AG10803 (cell line): ENCODE data around the gene NSUN4.
"Not testable (repeated sequence)": the region's sequence is repeated elsewhere in the genome, so short reads cannot be mapped to it uniquely, and the experiment has no call there.

ENCODE experiments used
- DNase-seq: peaks from one replicate; pipeline ENCODE4 v3.0.0; 2010; ENCODE audit warnings: low read depth
- H3K4me3 ChIP-seq: 2 replicates; pipeline ENCODE4 v1.5.1; 2011; ENCODE audit warnings: mild to moderate bottlenecking, low read length, control low read depth
- TF ChIP-seq, protein P1 (sequence below): conservative IDR thresholded peaks from 2 replicates; pipeline ENCODE4 v1.5.1; 2011; ENCODE audit warnings: mild to moderate bottlenecking, low read length, control low read depth, inconsistent platforms

The NSUN4 gene

GRCh38 chr1:46333300-46334029 is 7.1 kb upstream of the NSUN4 start:
- DNase-seq, result peak; percentile 16
- H3K4me3 ChIP-seq, result no peak overlapping the region
- TF ChIP-seq, protein P1, sequence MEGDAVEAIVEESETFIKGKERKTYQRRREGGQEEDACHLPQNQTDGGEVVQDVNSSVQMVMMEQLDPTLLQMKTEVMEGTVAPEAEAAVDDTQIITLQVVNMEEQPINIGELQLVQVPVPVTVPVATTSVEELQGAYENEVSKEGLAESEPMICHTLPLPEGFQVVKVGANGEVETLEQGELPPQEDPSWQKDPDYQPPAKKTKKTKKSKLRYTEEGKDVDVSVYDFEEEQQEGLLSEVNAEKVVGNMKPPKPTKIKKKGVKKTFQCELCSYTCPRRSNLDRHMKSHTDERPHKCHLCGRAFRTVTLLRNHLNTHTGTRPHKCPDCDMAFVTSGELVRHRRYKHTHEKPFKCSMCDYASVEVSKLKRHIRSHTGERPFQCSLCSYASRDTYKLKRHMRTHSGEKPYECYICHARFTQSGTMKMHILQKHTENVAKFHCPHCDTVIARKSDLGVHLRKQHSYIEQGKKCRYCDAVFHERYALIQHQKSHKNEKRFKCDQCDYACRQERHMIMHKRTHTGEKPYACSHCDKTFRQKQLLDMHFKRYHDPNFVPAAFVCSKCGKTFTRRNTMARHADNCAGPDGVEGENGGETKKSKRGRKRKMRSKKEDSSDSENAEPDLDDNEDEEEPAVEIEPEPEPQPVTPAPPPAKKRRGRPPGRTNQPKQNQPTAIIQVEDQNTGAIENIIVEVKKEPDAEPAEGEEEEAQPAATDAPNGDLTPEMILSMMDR, result peak; percentile 41

- no peak overlapping the region for H3K4me3 ChIP-seq
- DNase-seq, result no peak
- TF ChIP-seq, protein P1, result no peak
Observed at GRCh38 chr1:46334030-46334384, 6.6 kb upstream of the NSUN4 start.

GRCh38 chr1:46335081-46335480 is 5.5 kb upstream of the NSUN4 start:
- TF ChIP-seq, protein P1, result no peak
- no peak for DNase-seq
- H3K4me3 ChIP-seq, result no peak overlapping the region

- DNase-seq, H3K4me3 ChIP-seq: not testable (repeated sequence)
Observed at GRCh38 chr1:46337409-46337808, 3.2 kb upstream of the NSUN4 start.

DNA sequence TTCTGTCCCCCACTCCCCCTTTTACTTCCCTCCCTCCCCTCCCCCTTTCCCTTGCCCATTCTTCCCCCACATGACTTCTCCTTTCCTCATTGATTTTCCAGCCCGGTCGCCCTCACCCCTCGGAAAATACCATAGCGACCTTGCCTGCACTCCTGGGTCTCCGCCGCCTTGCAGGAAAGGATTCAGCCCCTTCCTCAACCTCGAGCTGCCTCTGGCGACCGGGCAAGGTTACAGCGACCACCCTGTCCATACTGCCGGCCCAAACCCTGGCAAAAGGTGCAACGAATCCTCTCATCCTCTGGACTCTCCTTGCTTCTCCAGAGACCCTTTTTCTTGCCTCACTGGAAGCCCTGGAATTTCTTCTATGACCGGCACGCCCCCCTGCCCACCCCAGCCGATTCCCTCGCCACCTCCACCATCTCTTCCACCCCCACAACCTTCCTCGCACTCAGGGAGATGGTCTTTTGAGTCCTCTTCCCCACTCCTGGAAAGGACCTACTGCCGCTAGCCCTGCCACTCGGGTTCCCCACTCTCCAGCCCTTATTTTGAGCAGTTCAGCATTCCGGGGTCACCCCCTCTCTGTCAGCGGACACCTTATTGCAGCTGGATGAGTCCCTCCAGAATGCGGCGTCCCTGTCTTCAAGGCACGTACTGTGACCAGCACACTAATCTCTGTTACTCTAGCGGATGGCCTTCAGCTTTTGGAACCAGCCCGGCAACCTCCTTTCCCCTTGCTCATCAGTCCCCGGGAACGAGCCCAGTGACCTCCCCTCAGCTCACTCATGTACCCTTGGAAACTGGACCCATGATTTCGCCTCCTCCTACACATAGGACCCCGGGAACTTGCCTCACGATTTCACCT is 846 bp downstream of the NSUN4 start:
- peak overlapping the region; percentile 95 for H3K4me3 ChIP-seq
- no peak for DNase-seq
- TF ChIP-seq, protein P1, result no peak

DNA sequence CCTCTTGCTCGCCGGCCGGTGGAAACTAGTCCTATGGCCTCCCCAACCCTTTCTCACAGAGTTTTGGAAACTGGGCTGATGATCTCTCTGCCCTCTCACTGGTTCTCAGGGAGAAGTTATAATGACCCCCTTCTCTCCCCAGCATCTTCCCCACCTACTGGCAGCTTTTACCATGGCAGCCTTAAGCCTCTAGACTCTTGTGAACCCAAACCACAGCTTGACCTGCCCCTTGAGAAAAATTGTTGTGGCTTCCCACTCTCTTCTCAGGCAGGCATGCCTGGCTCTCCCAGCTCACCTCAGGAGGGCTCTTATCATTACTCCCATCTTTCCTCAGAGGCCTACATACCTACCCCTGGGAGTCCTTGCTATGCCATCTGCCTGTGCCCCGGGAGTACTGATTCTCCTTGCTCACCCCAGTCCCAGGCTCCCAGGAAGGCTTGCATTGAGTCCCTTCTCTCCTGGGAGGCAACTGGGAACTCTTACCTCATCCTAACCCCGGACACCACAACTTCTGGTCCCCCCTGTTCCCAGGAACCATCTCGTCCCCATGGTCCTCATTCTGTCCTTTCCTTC is 1.6 kb downstream of the NSUN4 start:
- DNase-seq, result peak; percentile 39
- TF ChIP-seq, protein P1, result peak; percentile 37
- H3K4me3 ChIP-seq, result no peak overlapping the region

DNA sequence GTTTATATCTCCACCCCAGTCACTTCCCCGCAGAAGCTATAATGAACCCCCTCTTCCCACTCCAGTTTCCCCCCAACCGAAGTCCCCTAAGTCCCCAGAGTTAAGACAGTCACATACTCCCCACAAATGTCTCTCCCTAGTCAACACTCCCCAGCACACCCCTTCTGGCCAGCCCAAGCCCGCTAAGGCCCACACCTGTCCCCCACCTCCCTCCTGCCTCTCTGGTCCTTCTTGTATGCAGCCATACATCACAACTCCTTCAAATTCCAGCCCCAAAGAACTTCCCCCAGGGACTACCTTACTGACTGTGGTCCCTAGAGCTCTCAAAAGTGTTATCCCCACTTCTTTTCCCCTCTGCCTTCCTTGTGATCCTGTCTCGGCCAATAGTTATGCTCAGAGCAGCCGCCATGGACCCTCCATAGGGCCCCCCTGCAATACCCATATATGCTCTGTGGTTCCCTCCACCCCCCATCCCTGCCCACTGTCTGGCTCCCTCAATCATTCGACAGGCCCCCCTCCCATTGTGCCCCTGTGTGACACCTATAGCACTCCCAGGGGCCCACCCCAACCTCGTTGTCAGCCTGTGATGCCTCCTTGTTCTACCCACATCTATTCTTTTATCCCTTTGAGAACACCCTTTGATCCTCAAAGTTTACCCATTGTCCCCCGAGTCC is 2.2 kb downstream of the NSUN4 start:
- TF ChIP-seq, protein P1, result no peak
- no peak overlapping the region for H3K4me3 ChIP-seq
- DNase-seq, result no peak
